ENCODE results near the gene SPDYE4. TPM values are rescaled to one million over a fixed set of nuclear protein-coding genes. Genes with fewer than 3 reads are reported as not detected.
"Not testable (repeated sequence)": the region's sequence is repeated elsewhere in the genome, so short reads cannot be mapped to it uniquely, and the experiment has no call there.

SPDYE4 gene, protein sequence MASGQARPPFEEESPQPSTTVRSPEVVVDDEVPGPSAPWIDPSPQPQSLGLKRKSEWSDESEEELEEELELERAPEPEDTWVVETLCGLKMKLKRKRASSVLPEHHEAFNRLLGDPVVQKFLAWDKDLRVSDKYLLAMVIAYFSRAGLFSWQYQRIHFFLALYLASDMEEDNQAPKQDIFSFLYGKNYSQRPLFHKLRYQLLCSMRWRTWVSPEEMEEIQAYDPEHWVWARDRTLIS
- total RNA-seq (under 1 TPM in 1 of 5 experiments, not detected in 4; 0.34 TPM), polyA plus RNA-seq (not detected), total RNA-seq (not detected)

DNA sequence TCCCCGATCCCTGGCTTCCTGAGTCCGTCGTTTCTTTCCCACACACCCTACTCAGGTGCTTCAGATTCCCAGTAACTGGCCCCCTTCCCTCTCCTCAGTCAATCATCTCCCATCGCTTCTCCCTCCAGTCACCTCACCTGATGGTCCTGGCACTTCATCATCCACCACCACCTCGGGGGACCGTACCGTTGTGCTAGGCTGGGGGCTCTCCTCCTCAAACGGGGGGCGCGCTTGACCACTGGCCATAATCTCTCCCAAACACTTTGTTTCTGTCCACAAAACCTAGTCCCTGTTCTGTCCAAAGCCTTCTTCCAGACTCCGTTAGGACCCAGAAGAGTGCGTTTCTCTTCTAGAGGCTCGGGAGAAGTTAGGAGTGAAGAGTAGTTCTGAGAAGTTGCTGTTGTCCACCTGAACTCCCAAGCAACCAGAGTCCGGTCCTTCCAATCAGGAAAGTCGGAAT, at the start of gene SPDYE4:
TSS of gene SPDYE4 (minus strand) at position 410 of the 460 bp plus-strand sequence. CDS start at position 246, 164 bp downstream.
- ATAC-seq (no peak), DNase-seq (no peak)
- POLR2A ChIA-PET: no interaction called here
- Mint-ChIP-seq H3K36me3 (peaks cover 0 to 4% (median 0%) of the 10 kb centered on the region in 5 donors), H3K4me1 (no peaks in the 10 kb centered on the region), H3K27me3 (peaks cover 7 to 23% (median 14%) of the 10 kb centered on the region in 5 donors), H3K27ac (no peak within 1 kb of the TSS), H3K9me3 (peaks cover 0 to 6% (median 0%) of the 10 kb centered on the region in 11 donors), H3K4me3 (no peak within 1 kb of the TSS)
- CTCF ChIA-PET: no interaction called here
- Histone ChIP-seq H3K27me3 (ENCODE audit: control insufficient read depth in 2 of 2, insufficient read depth in 2 of 2, low read length in 2 of 2) (no peaks in the 10 kb centered on the region), H3K4me1 (ENCODE audit: control insufficient read depth in 2 of 2, insufficient read depth in 2 of 2, low read length in 2 of 2) (no peaks in the 10 kb centered on the region), H3K27ac (ENCODE audit: low read depth, low read length) (no peak within 1 kb of the TSS), H3K36me3 (ENCODE audit: control insufficient read depth in 2 of 3, insufficient read depth in 3 of 3, low read length in 3 of 3) (no peaks in the 10 kb centered on the region), H3K9me3 (ENCODE audit: control insufficient read depth in 2 of 3, low read length in 3 of 3) (no peaks in the 10 kb centered on the region), H3K4me3 (ENCODE audit: low read length) (no peak within 1 kb of the TSS)
- intact Hi-C loops (cut with micrococcal nuclease): no loop called here

DNA sequence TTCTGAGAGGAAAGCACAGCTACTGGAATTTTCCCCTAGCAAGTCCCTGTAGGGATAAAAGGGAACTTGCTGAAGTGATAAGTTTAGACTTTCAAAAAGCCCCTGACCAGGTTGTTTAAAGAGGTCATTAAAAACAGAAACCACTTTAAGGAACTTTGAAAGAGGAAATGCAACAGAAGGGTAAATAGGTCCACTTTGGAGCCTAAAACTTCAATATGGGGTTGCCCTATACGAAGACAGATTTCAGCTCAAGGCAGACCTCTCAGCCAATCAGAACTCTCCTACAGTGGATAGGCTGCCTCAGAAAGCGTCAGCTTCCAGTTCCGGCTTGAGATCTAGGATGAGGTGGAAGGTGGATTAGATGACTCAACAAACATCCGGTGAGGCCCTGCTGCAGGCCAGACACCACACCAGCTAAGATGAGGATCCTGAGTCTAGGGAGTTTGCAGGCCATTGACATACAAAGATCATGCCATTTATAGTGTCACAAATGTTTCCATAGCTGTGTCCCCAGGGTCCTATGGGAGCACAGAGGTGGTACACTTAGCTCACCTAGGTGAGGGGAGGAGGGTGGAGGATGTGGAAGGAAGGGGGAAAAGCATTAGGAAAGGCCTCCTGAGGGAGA, 48.7 kb upstream of the SPDYE4 start:
- no peak for DNase-seq
- H3K27ac ChIP-seq (ENCODE audit: low read depth, low read length): no peak overlapping the region
- peaks cover 6 to 47% (median 21%) of the 10 kb centered on the region in 11 donors for H3K9me3 Mint-ChIP-seq

GRCh38 chr17:8806253-8806925, 48.0 kb upstream of the SPDYE4 start:
- no peaks in the 10 kb centered on the region for H3K4me1 ChIP-seq (ENCODE audit: control insufficient read depth in 2 of 2, insufficient read depth in 2 of 2, low read length in 2 of 2)
- intact Hi-C loops (cut with micrococcal nuclease): no loop called here
- Mint-ChIP-seq H3K4me1 (peaks cover 0 to 4% (median 0%) of the 10 kb centered on the region in 7 donors), H3K36me3 (peaks cover 18 to 46% (median 34%) of the 10 kb centered on the region in 5 donors), H3K9me3 (peaks cover 4 to 41% (median 21%) of the 10 kb centered on the region in 11 donors), H3K4me3 (no peak overlapping the region), H3K27ac (peak overlapping the region in 1 of 9 donors; percentile 38), H3K27me3 (no peaks in the 10 kb centered on the region)
- no peak overlapping the region for H3K4me3 ChIP-seq (ENCODE audit: low read length)
- DNase-seq: no peak
- ChIA-PET CTCF (interaction anchor here (0.6 to 1.1 kb wide), 3 partner anchors 8 to 394 kb away, joined by 3 to 4 read pairs (median 3); no protein-coding TSS in a partner anchor), POLR2A (no interaction called here)
- no peak overlapping the region for H3K27ac ChIP-seq (ENCODE audit: low read depth, low read length)
- H3K9me3 ChIP-seq (ENCODE audit: control insufficient read depth in 2 of 3, low read length in 3 of 3): peaks cover 0 to 3% (median 0%) of the 10 kb centered on the region in 3 experiments
- ATAC-seq: no peak
- H3K27me3 ChIP-seq (ENCODE audit: control insufficient read depth in 2 of 2, insufficient read depth in 2 of 2, low read length in 2 of 2): no peaks in the 10 kb centered on the region
- H3K36me3 ChIP-seq (ENCODE audit: control insufficient read depth in 2 of 3, insufficient read depth in 3 of 3, low read length in 3 of 3): no peaks in the 10 kb centered on the region

More for the DNA sequence above, 48.7 kb upstream of the SPDYE4 start:
- peak overlapping the region in 2 of 9 donors; percentile 17 to 38 for H3K27ac Mint-ChIP-seq
- no peaks in the 10 kb centered on the region for H3K27me3 ChIP-seq (ENCODE audit: control insufficient read depth in 2 of 2, insufficient read depth in 2 of 2, low read length in 2 of 2)
- intact Hi-C loops (cut with micrococcal nuclease): no loop called here
- H3K9me3 ChIP-seq (ENCODE audit: control insufficient read depth in 2 of 3, low read length in 3 of 3): peaks cover 0 to 3% (median 0%) of the 10 kb centered on the region in 3 experiments
- peak; percentile 94 for ATAC-seq
- H3K36me3 ChIP-seq (ENCODE audit: control insufficient read depth in 2 of 3, insufficient read depth in 3 of 3, low read length in 3 of 3): no peaks in the 10 kb centered on the region
- ChIA-PET POLR2A (no interaction called here), CTCF (interaction anchor here (0.6 to 1.1 kb wide), 3 partner anchors 9 to 395 kb away, joined by 3 to 4 read pairs (median 3); no protein-coding TSS in a partner anchor)
- no peak overlapping the region for H3K4me3 Mint-ChIP-seq
- H3K4me1 Mint-ChIP-seq: peaks cover 0 to 4% (median 0%) of the 10 kb centered on the region in 7 donors
- no peaks in the 10 kb centered on the region for H3K27me3 Mint-ChIP-seq
- H3K4me3 ChIP-seq (ENCODE audit: low read length): no peak overlapping the region
- H3K36me3 Mint-ChIP-seq: peaks cover 24 to 52% (median 41%) of the 10 kb centered on the region in 5 donors
- H3K4me1 ChIP-seq (ENCODE audit: control insufficient read depth in 2 of 2, insufficient read depth in 2 of 2, low read length in 2 of 2): no peaks in the 10 kb centered on the region

DNA sequence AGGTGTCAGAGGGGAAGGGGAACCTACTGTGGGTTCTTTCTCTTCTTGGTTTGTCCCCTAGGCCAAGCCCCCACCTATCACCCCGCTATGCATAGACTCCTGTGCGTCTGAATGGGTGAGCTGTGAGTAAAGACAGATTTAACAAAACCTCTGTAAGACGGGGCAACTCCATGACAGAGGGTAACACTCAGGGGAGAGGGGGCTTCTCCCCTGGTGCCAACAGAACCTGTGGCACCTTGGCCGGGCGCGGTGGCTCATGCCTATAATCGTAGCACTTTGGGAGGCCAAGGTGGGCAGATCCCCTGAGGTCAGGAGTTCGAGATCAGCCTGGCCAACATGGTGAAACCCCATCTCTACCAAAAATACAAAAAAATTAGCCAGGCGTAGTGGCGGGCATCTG, 47.0 kb upstream of the SPDYE4 start:
- CTCF ChIA-PET; H3K27ac Mint-ChIP-seq; H3K4me1 Mint-ChIP-seq; H3K27me3 ChIP-seq (ENCODE audit: control insufficient read depth in 2 of 2, insufficient read depth in 2 of 2, low read length in 2 of 2); H3K27me3 Mint-ChIP-seq; ATAC-seq; H3K4me3 Mint-ChIP-seq; H3K9me3 ChIP-seq (ENCODE audit: control insufficient read depth in 2 of 3, low read length in 3 of 3); H3K36me3 ChIP-seq (ENCODE audit: control insufficient read depth in 2 of 3, insufficient read depth in 3 of 3, low read length in 3 of 3); DNase-seq; POLR2A ChIA-PET; H3K27ac ChIP-seq (ENCODE audit: low read depth, low read length); H3K4me1 ChIP-seq (ENCODE audit: control insufficient read depth in 2 of 2, insufficient read depth in 2 of 2, low read length in 2 of 2); H3K4me3 ChIP-seq (ENCODE audit: low read length): not testable (repeated sequence)
- Mint-ChIP-seq H3K9me3 (peaks cover 4 to 32% (median 18%) of the 10 kb centered on the region in 11 donors), H3K36me3 (peaks cover 15 to 36% (median 28%) of the 10 kb centered on the region in 5 donors)
- intact Hi-C loops (cut with micrococcal nuclease): loop anchor here in 1 of 2 donors (2.0 kb wide), 1 partner anchor 193 kb away; no protein-coding TSS in a partner anchor

GRCh38 chr17:8803531-8804420, 45.4 kb upstream of the SPDYE4 start:
- POLR2A ChIA-PET: no interaction called here
- intact Hi-C loops (cut with micrococcal nuclease): loop anchor here in 1 of 2 donors (2.0 kb wide), 1 partner anchor 195 kb away; no protein-coding TSS in a partner anchor
- no peaks in the 10 kb centered on the region for H3K36me3 ChIP-seq (ENCODE audit: control insufficient read depth in 2 of 3, insufficient read depth in 3 of 3, low read length in 3 of 3)

More at GRCh38 chr17:8803531-8804420, 45.4 kb upstream of the SPDYE4 start:
- ATAC-seq: no peak
- H3K4me1 ChIP-seq (ENCODE audit: control insufficient read depth in 2 of 2, insufficient read depth in 2 of 2, low read length in 2 of 2): no peaks in the 10 kb centered on the region
- no peak overlapping the region for H3K4me3 ChIP-seq (ENCODE audit: low read length)
- Mint-ChIP-seq H3K36me3 (peaks cover 10 to 24% (median 17%) of the 10 kb centered on the region in 5 donors), H3K4me3 (no peak overlapping the region), H3K9me3 (peaks cover 0 to 17% (median 8%) of the 10 kb centered on the region in 11 donors), H3K27me3 (no peaks in the 10 kb centered on the region), H3K27ac (no peak overlapping the region), H3K4me1 (peaks cover 0 to 4% (median 0%) of the 10 kb centered on the region in 7 donors)
- no peaks in the 10 kb centered on the region for H3K9me3 ChIP-seq (ENCODE audit: control insufficient read depth in 2 of 3, low read length in 3 of 3)
- CTCF ChIA-PET: no interaction called here
- H3K27ac ChIP-seq (ENCODE audit: low read depth, low read length): no peak overlapping the region
- H3K27me3 ChIP-seq (ENCODE audit: control insufficient read depth in 2 of 2, insufficient read depth in 2 of 2, low read length in 2 of 2): no peaks in the 10 kb centered on the region
- no peak for DNase-seq

Data from naive thymus-derived CD4-positive, alpha-beta T cell (primary cell).